HG03575 (cell line): ENCODE measurements around the gene ENAH.
A peak's percentile ranks its signal among the peaks of the same experiment; 100 is the strongest.

ENCODE experiments used
- ATAC-seq: cut with Tn5 transposase; IDR thresholded peaks from one replicate; pipeline ENCODE4 v1.9.1; 2021; ENCODE audit not compliant: unreplicated experiment, insufficient number of reproducible peaks, low FRiP score; ENCODE audit errors: extremely low read depth

Gene ENAH

DNA sequence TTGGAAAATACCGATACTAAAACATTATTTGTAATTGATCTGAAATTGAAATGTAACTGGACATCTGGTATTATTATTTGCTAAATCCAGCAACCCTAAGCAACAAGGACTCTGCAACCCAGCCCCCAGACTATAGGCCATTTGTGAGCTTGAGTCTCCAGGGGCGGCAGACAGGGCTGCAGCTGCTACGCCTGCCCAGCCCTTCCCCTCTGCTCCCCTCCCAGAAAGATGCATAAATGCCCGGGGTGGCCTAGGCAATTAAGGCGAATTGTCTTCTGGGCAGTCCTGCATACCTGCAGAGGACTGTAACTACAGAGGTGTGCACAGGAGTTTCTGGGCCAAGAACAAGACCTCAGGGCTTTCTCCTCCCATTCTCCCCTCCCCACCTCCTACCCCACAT is 183.9 kb downstream of the ENAH start:
- ATAC-seq = no peak

DNA sequence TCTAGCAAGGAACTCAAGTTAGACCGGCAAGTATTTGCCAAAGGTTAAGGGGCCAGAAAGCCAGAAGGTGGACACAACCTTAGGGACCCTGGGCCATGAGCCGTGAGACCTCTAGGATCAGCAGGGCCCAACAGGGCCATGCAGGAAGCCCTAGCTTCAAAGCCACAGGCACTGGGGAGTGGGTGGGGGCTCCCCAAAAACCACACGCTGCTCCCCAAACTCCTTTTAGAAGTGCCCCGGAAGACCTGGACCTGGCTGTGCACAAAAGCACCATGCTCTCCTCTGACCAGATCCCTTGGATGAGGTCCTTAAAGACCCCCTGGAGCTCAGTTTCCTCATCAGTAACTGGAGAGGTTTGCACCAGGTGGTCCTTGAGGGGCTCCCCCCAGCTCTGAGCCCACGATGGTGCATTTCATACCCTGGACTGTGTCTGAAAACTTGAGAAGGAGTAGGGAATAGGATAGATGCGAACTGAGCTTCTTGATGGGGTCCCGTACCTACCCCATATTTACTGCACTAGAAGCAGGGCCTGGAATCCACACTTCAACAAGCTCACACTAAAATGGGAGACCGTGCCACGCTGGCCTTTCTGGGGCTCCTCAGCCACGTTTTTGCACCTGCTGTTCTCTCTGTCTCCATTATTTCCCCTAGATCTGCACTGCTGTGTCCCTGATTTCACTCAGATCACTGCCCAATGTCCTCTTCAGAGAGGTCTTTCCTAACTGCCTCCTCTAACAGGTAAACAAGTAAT is 184.5 kb downstream of the ENAH start:
- no peak for ATAC-seq

DNA sequence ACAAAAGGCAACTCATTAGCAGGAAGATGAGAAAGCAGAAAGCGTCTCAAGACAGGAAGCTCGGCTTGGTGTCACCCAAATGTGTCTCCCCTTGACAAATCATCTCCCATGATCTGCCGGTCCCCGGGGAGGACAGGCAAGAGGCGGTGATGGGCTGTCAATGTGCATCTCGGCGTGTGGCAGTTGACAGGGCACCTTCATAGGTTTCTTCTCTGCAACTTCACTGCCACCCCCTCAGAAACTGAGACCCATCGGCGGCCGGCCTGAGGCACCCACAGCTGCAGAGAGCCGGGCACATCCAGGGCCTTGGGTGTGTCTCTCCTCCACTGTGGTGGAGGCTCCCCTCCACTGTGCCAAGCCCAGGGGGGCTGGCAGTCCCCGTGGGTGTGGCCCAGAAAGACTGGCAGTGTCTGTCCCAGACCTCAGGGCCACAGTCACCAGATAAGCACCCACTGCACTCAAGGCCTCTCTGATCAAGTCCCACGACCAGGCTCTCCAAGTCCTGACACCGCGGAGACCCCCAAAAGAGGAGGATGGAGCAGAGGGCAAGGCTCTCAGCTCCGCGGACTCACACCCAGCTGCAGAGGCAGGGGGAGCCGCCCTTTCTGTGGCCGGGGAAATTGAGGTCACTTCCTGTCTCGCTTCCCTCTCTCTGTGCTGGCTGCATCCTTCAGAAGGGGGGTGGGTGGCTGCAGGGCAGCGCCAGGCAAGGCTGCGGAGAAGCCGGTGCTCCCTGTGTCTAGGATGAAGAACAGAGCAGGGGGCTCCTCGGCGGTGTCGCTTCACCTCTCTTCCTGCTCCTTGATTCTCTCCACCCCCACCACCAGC is 185.5 kb downstream of the ENAH start:
- ATAC-seq = peak; percentile 66

DNA sequence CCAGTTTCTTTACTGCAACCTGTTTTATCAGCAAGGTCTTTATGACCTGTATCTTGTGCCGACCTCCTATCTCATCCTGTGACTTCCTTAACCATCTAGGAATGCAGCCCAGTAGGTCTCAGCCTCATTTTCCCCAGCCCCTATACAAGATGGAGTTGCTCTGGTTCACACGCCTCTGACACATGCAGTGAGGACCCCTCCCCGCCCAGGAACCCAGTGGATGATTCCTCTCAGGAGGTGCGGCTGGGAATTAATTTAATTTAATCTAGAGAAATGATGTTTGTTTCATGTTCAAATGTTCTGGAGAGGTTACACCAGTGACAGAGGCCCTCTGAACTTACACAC is 186.1 kb downstream of the ENAH start:
- no peak for ATAC-seq

DNA sequence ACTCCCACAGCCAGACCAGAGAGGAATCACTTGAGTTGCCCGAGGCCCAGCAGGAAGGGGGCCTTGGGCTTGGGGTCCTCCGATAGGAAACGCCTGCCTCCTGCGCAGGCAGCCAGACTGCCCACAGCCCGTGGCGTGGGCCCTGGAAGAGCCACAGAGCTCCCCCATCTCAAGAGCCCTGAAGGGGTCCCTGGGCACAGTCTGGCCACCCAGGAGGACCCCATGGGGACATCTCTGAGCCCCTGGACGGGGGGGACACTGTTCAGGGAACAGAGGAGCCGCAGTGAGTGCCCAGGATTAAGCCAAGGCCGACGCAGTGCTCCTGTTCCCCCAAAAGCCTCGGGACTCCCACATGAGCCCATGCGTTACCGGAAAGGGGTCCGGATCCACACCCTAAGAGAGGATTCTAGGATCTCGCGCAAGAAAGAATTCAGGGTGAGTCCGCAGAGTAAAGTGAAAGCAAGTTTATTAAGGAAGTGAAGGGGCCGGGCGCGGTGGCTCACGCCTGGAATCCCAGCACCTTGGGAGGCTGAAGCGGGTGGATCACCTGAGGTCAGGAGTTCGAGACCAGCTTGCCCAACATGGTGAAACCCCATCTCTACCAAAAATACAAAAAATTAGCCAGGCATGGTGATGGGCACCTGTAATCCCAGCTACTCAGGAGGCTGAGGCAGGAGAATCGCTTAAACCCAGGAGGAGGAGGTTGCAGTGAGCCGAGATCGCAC is 187.0 kb downstream of the ENAH start:
- no peak for ATAC-seq

DNA sequence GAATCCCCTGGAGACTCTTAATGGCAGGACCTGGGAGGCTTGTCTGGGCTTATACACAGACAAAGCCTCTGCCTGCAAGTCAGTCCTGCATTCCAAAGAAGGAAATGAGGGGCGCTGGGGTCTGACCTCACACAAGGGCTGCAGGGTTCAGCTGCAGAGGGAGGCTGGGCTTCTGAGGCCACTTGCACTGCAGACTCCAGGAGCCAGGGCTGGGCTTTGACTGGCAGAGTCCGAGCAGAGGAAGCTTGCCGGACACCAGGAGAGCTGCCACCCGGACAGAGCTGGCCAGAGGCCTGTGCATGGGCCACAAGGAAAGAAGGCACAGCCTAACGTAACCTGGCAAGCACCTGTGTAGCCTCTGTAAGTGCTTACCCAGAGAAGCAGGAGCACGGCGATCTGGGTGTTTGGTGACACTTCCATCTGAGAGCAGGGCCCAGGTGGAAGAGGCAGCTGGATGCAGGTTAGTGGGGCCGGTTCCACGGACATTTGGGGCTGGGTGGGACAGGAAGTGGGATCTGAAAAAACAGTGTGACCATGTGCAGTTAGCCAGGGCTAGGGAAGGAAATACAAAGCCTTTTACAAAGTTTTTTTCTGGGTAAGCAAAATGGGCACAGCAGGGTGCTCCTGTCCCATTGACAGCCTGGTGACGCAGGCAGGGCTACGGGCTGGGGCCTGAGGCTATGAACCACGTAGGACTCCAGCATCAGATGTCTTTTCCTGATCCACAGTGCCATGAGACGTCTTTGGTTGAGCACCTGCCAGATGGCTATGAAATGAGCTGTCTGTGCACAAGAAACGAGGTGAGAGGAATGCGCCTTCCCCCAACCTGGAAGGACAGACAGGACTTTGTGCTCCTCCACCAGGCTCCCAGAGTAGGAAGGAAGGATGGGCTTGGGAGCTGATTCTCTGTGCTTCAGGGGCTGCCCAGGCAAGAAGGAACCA is 187.8 kb downstream of the ENAH start:
- no peak for ATAC-seq

DNA sequence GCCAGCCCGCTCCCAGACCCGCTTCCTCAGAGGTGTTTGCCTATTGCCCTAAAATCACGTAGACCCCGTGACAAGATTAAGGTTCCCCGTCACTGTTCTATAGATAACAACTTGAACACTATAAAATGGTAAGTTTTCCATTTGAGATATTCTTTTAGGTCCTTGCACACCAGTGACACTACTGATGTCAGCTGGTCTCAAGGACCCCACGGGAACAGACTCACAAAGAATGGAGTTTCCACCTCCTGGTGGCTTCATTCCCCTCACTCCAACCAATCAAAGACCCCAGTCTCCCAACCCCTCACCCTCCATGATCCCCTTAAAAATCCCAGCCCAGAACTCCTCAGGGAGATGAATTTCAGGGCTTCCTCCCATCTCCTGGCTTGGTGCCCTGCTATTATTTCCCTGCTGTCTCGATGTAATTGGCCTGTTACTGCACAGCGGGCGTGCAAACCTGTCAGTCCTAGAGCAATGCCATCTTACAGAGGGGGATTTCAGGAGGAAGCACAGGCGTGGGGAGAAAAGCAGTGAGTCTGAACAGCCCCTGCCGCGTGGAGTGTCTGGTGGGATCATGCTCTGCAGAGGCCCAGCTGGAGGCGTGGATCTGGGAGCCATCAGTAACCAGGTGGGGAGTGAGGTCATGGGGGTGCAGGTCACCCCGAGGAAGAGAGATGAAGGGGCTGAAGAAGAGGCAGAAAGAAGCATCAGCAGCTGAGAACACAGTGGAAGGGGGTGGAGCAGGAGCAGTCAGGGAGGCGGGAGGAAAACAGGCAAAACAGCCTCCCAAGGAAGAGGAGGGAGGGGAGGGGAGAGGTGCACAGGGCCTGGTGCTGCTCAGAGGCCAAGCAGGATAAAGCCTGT is 190.0 kb downstream of the ENAH start:
- ATAC-seq = no peak

DNA sequence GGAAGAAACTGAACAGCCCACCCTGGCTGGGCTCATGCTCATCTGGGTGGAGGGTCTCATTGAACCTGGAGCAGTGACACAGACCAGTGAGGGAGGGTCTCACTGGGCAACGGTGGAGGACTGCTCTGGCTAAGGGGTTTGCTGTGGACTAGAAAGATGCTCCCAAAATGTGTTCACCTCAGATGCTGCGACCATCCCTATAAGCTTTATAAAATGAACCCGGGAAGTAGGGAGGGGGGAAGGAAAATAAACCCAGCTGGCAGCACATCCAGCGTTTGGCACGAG is 190.6 kb downstream of the ENAH start:
- no peak for ATAC-seq

DNA sequence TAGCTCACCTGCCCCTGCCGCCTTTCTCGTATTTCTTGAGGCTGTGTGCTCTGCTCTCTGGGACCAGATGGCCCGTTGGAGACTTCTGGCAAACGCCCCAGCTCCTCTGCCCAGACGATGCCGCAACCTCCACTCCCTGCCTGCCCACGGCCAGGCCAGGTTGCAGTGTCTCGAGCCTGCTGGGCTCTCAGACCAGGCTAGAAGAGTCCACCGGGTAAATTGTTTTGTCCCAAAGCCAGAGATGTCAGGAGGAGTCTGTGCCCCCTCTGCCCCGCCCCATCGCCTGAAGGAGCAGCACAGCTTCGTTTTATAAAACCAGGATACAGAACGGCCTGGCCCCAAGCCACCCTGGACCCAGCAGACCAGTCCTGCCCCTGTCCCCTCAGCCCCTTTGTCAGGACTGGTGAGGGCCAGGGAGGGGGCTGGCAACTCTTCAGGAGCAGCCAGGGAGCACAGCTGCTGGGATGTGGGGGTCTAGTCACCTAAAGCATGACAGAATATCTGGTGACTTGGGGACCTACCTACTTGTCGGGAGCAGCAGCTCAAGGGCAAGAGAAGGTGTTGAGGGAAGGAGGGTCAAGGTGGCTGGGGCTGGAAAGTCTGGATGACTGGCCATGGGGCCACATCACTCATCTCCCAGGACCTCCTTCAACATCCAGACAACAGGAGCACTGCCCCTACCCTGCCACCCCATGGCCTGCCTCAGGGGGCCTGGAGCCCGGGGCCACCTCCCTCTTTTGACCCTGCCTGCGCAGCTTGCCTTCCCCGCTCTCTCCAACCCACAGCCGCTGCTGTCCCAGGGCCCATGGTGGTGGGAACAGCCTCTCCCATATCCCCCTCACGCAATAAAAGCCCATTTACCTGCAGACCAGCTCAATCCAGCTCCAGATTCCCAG is 191.1 kb downstream of the ENAH start:
- ATAC-seq = no peak

DNA sequence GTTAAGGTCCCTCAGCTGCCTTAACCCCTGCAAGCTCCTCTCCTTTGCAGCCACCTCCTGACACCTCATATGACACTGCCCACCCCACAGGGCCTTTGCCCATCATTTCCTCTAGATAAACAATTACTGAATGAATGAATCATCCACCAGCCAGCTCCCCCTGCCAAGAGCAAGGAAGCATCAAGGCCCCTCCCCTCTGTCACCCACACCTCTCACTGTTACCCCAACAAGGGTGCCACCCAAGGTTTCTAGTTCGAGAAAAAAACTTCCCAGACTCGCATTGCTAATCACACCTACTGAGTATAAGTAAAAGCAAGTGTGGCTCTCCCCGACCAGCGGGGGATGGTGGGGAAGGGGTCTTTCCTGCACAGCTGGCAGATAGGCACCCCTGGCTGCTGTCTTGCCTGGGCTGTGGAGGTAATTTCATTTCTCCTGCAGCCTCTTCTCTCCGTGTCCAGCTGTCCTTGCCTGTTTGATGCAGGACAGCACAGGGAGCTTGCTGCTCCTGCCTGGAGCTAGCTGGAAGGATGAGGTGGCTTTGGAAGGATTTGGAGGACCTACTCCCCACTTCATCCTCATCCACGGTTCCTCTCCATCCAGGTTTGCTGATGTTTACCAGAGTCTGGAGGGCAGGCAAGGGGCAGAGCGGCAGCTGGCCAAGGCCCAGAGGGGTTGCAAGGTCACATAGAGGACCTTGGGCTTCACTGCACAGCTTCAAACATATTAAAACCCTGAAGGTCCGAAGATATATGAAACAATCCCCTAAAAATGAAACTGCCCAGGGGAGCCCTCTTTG is 192.0 kb downstream of the ENAH start:
- no peak for ATAC-seq

DNA sequence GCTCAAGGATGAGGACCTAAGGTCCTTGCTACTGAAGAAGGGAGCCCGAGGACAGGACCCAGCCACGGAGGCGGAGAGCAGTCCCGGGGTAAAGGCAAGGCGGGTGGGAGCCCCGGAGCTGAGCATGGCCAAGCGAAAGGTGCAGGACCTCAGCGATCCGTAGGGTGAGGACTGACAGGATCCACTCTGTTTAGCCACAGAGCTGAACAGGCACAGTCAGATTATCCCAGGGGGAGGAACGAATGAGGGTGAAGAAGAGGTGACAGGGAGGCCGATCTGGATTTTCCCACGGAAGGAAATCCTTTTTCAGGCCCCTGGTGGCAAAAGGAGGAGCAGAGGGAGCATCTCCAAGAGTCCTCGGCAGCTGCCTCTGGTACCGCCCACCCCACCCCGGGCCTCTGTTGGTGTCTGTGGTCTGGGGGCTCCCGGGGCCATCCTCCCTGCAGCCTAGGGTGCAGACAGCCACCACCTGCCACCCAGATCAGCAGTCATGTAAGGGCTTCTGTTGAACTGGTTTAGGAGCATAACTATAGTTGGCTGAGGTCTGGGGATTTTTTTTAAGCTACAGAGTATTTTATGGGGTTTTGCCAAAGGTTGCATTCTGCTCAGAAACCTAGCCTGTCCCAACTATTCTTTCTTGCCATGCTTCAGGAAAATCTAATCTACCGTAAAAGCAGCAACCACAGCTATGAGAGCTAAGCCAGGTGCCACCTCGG is 192.7 kb downstream of the ENAH start:
- no peak for ATAC-seq

DNA sequence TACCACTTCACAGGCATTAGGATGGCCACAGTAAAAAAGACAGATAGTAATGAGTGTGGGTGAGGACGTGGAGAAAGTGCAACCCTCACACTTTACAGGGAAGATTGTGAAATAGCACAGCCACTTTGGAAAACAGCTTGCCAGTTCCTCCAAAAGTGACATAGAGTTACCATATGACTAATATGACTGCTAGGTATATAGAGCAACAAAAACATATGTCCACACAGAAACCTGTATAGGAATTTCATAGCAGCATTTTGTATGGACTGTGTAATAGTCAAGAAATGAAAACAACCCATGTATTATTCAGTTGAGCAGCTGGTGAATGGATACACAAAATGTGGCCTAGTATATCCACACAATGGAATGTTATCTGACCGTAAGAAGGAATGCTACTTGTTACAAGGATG is 194.7 kb downstream of the ENAH start:
- no peak for ATAC-seq

DNA sequence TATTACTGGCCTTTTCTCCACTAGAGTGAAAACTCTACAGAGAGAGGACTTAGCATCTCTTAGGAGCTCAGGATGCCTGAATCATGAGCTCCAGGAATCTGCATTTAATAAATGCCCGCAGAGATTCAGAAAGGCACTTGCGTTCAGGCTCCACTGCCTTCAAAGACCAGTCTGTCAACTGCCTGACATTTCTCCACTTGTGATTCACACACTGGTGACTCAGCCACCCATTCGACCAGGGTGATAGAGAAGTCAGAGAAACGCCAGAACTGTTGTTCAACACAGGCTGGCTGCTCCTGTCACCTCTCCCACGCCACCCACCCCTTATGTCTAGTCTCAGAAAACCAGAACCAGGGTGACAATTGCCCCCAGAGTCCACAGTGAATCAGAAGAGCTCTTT is 198.2 kb downstream of the ENAH start:
- ATAC-seq = peak; percentile 49

DNA sequence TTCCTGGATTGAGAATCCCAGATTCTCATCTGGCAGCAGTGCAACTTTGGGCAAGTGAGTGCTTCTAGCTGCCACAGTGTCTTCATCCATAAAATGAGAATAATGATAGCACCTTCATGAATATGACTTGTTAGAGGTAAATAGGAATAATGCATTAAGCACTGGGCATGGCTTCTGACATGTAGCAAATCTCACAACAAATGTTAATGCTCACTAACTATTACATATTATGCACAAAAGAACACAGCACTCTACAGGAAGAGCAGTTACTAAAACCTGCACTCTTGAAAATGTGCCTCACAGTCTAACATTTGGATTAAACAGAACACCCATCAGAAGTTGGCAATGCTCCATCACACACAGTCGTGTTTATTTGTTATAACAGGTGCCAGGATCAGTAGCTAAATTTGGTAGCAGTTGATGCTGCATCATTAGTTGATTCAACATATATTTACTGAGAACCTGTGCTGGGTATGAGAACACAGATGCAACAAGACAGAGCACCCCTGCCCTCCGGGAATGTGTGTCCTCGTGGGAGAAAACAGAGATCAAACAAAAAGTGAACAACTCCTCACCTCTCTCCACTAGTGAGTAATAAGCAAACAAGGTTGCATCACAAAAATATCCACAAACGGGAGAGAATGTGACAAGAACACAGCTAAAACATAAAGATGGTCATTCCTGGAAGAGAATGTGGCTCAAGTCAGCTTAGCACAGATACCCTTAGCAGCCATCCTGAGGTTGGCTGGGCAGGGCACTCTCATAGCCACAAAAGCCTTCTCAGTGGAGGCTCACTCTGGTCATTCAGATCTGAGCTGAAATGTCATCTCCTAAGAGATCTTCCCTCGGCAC is 198.9 kb downstream of the ENAH start:
- peak; percentile 17 for ATAC-seq

DNA sequence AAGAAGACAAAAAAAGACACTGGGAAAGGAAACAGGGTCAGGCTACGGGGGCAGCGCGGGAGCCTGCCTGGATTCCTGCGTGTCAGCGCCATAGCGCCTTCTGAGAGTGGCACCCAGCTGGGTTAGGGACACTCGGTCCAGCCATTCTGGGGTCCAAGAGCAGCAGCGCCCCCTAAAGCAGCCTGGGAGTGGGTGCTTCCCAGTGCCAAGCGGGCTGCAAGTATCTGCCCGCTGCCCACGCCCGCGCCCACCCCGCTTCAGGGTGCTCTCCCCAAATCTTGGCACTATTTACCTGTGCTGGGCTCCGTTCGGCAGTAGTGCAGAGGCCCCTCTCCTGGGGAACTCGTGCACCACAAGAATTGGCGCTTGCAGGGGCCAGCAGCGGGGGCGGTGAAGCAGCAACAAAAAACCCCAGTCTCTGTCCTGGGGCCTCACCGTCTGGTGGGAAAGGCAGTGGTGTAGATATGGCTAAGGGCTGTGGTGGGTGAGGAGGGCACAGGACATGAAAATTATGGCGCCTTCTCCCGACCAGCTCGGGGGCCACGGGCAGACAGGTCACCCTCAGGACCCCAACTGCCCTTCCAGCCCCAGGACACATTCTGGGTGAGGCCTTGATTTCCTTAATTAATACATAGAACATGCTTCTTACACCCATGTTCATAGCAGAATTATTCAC is 200.9 kb downstream of the ENAH start:
- ATAC-seq = no peak
